ENCODE data around the gene KLRC3.
"Not testable (repeated sequence)": the region's sequence is repeated elsewhere in the genome, so short reads cannot be mapped to it uniquely, and the experiment has no call there.

KLRC3 gene

DNA sequence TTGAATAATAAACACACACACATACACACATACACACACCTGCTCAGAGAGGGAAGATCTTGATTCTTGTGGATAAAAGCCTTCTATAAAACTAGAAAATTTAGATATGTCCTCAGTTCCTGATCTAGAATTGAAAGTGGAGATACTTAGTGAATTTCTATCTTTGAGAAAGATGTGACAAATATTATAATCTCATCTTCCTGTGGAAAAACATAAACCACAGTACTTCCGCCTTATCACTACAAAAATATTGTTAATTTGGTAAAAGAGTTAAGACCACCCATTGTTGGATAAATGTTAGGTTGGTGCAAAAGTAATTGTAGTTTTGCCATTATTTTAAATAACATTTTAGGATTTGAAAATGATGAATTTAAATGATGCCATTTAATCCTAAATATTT lies 30.5 kb downstream of the KLRC3 start, which contains the start of gene KLRK1:
TSS of gene KLRK1 (minus strand) at position 138 of the 400 bp plus-strand sequence. CDS start 1,231 bp downstream, outside the sequence.
- Mint-ChIP-seq H3K9me3 (peaks cover 4% of the 10 kb centered on the region), H3K4me1 (peaks cover 8% of the 10 kb centered on the region), H3K27me3 (ENCODE audit: low read depth, poor library complexity) (peaks cover 8% of the 10 kb centered on the region), H3K27ac (no peak within 1 kb of the TSS), H3K36me3 (ENCODE audit: low read depth) (no peaks in the 10 kb centered on the region), H3K4me3 (no peak within 1 kb of the TSS)
- no peak for DNase-seq
- TF ChIP-seq, protein P1, sequence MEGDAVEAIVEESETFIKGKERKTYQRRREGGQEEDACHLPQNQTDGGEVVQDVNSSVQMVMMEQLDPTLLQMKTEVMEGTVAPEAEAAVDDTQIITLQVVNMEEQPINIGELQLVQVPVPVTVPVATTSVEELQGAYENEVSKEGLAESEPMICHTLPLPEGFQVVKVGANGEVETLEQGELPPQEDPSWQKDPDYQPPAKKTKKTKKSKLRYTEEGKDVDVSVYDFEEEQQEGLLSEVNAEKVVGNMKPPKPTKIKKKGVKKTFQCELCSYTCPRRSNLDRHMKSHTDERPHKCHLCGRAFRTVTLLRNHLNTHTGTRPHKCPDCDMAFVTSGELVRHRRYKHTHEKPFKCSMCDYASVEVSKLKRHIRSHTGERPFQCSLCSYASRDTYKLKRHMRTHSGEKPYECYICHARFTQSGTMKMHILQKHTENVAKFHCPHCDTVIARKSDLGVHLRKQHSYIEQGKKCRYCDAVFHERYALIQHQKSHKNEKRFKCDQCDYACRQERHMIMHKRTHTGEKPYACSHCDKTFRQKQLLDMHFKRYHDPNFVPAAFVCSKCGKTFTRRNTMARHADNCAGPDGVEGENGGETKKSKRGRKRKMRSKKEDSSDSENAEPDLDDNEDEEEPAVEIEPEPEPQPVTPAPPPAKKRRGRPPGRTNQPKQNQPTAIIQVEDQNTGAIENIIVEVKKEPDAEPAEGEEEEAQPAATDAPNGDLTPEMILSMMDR (IDR thresholded peaks at IDR 0.05) = no peak

DNA sequence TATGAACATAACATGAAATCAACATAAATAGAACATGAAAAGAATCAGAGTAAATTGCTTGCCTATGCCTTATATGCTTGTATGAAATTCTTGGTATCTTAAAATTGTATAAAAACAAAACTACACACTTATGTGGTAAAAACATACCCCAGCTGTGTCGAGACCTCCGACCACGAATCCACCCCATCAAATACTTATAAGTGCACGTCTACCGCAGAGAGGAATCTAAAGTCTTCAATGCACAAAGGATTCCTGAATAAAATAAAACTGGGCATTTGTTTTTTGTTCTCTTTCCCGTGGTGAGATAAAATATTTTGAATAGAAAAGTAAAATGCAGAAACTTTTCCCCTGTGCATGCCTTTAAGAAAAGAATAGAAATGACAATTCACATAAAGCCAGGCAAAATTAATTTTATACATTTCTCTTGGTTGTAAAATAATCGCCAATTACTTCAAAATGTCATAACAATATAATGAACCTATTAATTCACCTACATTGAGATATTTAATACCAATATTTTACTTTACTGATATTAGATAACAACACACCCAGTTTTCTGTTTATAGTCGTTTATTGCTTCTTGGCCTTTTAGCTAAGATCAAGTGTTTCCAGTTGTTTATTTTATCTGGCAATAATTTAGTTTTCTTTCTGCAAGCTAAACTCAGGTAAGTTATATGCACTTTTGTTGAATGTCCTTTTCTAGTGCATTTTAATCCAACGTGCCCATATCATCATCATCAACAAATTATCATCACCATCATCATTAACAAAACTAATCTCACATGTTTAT lies 31.6 kb downstream of the KLRC3 start:
- TF ChIP-seq, protein P1 (IDR thresholded peaks at IDR 0.05) = no peak
- Mint-ChIP-seq H3K27ac (no peak overlapping the region), H3K27me3 (ENCODE audit: low read depth, poor library complexity) (peaks cover 8% of the 10 kb centered on the region), H3K4me1 (no peaks in the 10 kb centered on the region), H3K4me3 (no peak overlapping the region), H3K36me3 (ENCODE audit: low read depth) (no peaks in the 10 kb centered on the region), H3K9me3 (peaks cover 15% of the 10 kb centered on the region)
- no peak for DNase-seq

DNA sequence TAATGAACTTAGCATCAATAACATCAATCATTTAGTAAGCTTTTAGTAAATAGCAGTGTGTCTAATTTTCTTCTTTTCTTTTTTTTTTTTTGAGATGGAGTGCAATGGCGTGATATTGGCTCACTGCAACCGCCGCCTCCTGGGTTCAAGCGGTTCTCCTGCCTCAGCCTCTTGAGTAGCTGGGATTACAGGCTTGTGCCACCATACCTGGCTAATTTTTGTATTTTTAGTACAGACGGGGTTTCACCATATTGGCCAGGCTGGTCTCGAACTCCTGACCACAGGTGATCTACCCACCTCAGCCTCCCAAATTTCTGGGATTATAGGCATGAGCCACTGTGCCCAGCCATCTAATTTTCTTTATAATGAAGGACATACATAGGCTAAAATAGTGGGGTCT lies 32.9 kb downstream of the KLRC3 start:
- H3K4me3 Mint-ChIP-seq; H3K4me1 Mint-ChIP-seq; H3K27me3 Mint-ChIP-seq (ENCODE audit: low read depth, poor library complexity); DNase-seq; H3K27ac Mint-ChIP-seq; H3K36me3 Mint-ChIP-seq (ENCODE audit: low read depth): not testable (repeated sequence)
- peaks cover 21% of the 10 kb centered on the region for H3K9me3 Mint-ChIP-seq

DNA sequence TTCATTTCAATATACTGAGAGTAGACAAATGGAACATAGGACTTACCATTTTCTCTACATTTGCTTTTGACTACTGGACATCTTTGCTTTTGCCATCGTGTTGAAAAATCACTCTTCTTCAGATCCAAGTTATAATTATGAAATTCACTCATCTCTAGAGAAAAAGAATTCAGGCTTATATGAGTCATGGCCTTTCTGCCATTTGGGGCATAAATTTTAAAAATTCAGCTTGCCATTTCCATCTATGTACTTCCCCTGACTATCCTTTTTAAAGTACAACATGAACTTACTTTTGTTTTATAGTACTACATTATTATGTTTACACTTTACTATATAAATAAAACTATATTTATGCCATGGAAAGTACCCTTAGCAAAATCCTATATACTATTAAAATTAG lies 33.5 kb downstream of the KLRC3 start:
- Mint-ChIP-seq H3K27ac (no peak overlapping the region), H3K9me3 (peaks cover 21% of the 10 kb centered on the region), H3K4me1 (no peaks in the 10 kb centered on the region), H3K27me3 (ENCODE audit: low read depth, poor library complexity) (peaks cover 4% of the 10 kb centered on the region), H3K36me3 (ENCODE audit: low read depth) (no peaks in the 10 kb centered on the region), H3K4me3 (no peak overlapping the region)
- DNase-seq = no peak
- TF ChIP-seq, protein P1 (IDR thresholded peaks at IDR 0.05) = no peak

DNA sequence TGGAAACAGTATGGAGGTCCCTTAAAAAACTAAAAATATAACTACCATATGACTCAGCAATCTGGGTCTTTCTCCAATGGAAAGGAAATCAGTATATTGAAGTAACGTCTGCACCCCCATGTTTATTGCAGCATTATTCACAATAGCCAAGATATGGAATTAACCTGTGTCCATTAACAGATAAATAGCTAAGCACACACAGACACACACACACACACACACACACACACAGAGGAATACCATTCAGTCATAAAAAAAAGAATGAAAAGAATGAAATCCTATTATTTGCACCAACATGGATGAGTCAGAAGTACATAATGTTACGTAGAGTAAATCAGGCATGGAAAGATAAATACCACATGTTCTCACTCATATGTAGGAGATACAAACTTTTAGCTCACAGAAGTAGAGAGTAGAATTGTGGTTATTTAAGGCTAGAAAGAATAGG lies 35.2 kb downstream of the KLRC3 start:
- no peak for DNase-seq
- Mint-ChIP-seq H3K4me1 (no peaks in the 10 kb centered on the region), H3K4me3 (no peak overlapping the region), H3K27ac (no peak overlapping the region), H3K9me3 (peaks cover 21% of the 10 kb centered on the region), H3K36me3 (ENCODE audit: low read depth) (no peaks in the 10 kb centered on the region), H3K27me3 (ENCODE audit: low read depth, poor library complexity) (peaks cover 1% of the 10 kb centered on the region)
- TF ChIP-seq, protein P1 (IDR thresholded peaks at IDR 0.05) = no peak

DNA sequence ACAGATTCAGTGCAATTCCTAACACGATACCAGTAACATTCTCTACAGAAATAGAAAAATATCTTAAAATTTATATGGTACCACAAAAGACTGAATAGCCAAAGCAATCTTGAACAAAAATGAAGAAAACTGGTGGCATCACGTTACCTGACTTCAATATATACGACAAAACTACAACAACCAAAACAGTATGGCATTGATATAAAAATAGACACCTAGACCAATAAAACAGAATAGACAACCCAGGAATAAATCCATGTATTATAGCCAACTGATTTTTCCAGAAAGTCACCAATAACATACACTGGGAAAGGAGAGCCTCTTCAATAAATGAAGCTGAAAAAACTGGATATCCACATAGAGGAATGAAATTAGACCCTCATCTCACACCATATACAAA lies 36.2 kb downstream of the KLRC3 start:
- no peak for DNase-seq
- TF ChIP-seq, protein P1 (IDR thresholded peaks at IDR 0.05) = no peak
- Mint-ChIP-seq H3K27ac (no peak overlapping the region), H3K4me3 (no peak overlapping the region), H3K27me3 (ENCODE audit: low read depth, poor library complexity) (no peaks in the 10 kb centered on the region), H3K4me1 (no peaks in the 10 kb centered on the region), H3K9me3 (peaks cover 21% of the 10 kb centered on the region), H3K36me3 (ENCODE audit: low read depth) (no peaks in the 10 kb centered on the region)

Measured in nephron progenitor cell (in vitro differentiated cells).